DOHH2 (cell line): ENCODE measurements around the gene PPT2.

Source experiments
- H3F3A ChIP-seq: fragments of 200-600 bp; sonication (generic), shearing (Covaris generic); 2 replicates; pipeline ENCODE4 v1.6.0; 2016; ENCODE audit warnings: antibody characterized with exemption, mild to moderate bottlenecking; ENCODE audit not compliant: control insufficient read depth, insufficient read depth
- H3K27ac ChIP-seq: fragments of 200-600 bp; sonication (generic); 2 replicates; pipeline ENCODE4 v1.5.1; 2014; ENCODE audit warnings: low read depth, mild to moderate bottlenecking, low read length, moderate library complexity
- H3K27me3 ChIP-seq: fragments of 200-600 bp; sonication (generic); 2 replicates; pipeline ENCODE4 v1.6.1; 2014; ENCODE audit warnings: mild to moderate bottlenecking, low read length, mixed read lengths; ENCODE audit not compliant: control insufficient read depth
- H3K36me3 ChIP-seq: fragments of 200-600 bp; sonication (generic); 2 replicates; pipeline ENCODE4 v1.6.1; 2014; ENCODE audit warnings: mild to moderate bottlenecking, low read length, moderate library complexity, mixed read lengths; ENCODE audit not compliant: control insufficient read depth
- H3K4me1 ChIP-seq: fragments of 200-600 bp; sonication (generic); 2 replicates; pipeline ENCODE4 v1.6.1; 2014; ENCODE audit warnings: mild to moderate bottlenecking, low read length, mixed read lengths; ENCODE audit not compliant: control insufficient read depth
- H3K4me2 ChIP-seq: fragments of 200-600 bp; sonication (generic); 2 replicates; pipeline ENCODE4 v1.6.0; 2014; ENCODE audit warnings: mild to moderate bottlenecking, low read length, moderate library complexity
- H3K4me3 ChIP-seq: fragments of 200-600 bp; sonication (generic); 2 replicates; pipeline ENCODE4 v1.5.1; 2014; ENCODE audit warnings: mild to moderate bottlenecking, low read length, mixed read lengths
- H3K79me2 ChIP-seq: fragments of 200-600 bp; sonication (generic); 2 replicates; pipeline ENCODE4 v1.6.1; 2014; ENCODE audit warnings: mild to moderate bottlenecking, low read length, mixed read lengths; ENCODE audit not compliant: control insufficient read depth
- H3K9me2 ChIP-seq: fragments of 200-600 bp; sonication (generic); replicated peaks from 2 replicates; pipeline ENCODE4 v1.6.1; 2014; ENCODE audit warnings: mild to moderate bottlenecking, low read length, mixed read lengths; ENCODE audit not compliant: control insufficient read depth
- H3K9me3 ChIP-seq: fragments of 200-600 bp; sonication (generic); 2 replicates; pipeline ENCODE4 v1.6.1; 2014; ENCODE audit warnings: antibody characterized with exemption, low read length, mixed read lengths; ENCODE audit not compliant: control insufficient read depth, insufficient read depth
- H4K20me1 ChIP-seq: fragments of 200-600 bp; sonication (generic); 2 replicates; pipeline ENCODE4 v1.6.0; 2014; ENCODE audit warnings: low read depth, mild to moderate bottlenecking, antibody characterized with exemption, low read length, moderate library complexity; ENCODE audit not compliant: control insufficient read depth, insufficient read depth
- CTCF ChIP-seq: fragments of 200-600 bp; sonication (generic); IDR thresholded peaks from one replicate; pipeline ENCODE4 v1.5.1; 2014; ENCODE audit warnings: antibody characterized with exemption, mild to moderate bottlenecking, low read depth, low read length; ENCODE audit not compliant: poor library complexity, severe bottlenecking
- EZH2phosphoT487 ChIP-seq: fragments of 200-600 bp; sonication (generic); IDR thresholded peaks from 2 replicates; pipeline ENCODE4 v1.6.1; 2017; ENCODE audit warnings: borderline replicate concordance, mild to moderate bottlenecking, antibody characterized with exemption, low read length, moderate library complexity, mixed read lengths

PPT2 gene

GRCh38 chr6:32110632-32111031, 43.3 kb upstream of the PPT2 start:
- TF ChIP-seq EZH2phosphoT487 (no peak), CTCF (no peak)
- H3K27me3 ChIP-seq: peaks cover 33% of the 10 kb centered on the region
- H3K36me3 ChIP-seq: peaks cover 3% of the 10 kb centered on the region; the same call in 1 of the 2 replicates
- no peak overlapping the region for H3K4me2 ChIP-seq
- H4K20me1 ChIP-seq: no peaks in the 10 kb centered on the region
- no peaks in the 10 kb centered on the region for H3K4me1 ChIP-seq
- H3K27ac ChIP-seq: no peak overlapping the region
- no peaks in the 10 kb centered on the region for H3K79me2 ChIP-seq
- no peak overlapping the region for H3K4me3 ChIP-seq
- H3K9me2 ChIP-seq: no peaks in the 10 kb centered on the region
- no peaks in the 10 kb centered on the region for H3F3A ChIP-seq
- H3K9me3 ChIP-seq: no peaks in the 10 kb centered on the region

- Histone ChIP-seq H3K4me2 (no peak overlapping the region), H3K4me3 (no peak overlapping the region), H3K27me3 (peaks cover 29% of the 10 kb centered on the region), H3K9me3 (no peaks in the 10 kb centered on the region), H3K36me3 (peaks cover 11% of the 10 kb centered on the region), H4K20me1 (no peaks in the 10 kb centered on the region), H3F3A (no peaks in the 10 kb centered on the region), H3K79me2 (no peaks in the 10 kb centered on the region), H3K4me1 (no peaks in the 10 kb centered on the region), H3K27ac (no peak overlapping the region), H3K9me2 (no peaks in the 10 kb centered on the region)
- TF ChIP-seq CTCF (no peak), EZH2phosphoT487 (no peak)
Observed at GRCh38 chr6:32111424-32112066, 42.4 kb upstream of the PPT2 start.

GRCh38 chr6:32112431-32112980, 41.4 kb upstream of the PPT2 start:
- peaks cover 21% of the 10 kb centered on the region for H3K36me3 ChIP-seq
- H3F3A ChIP-seq: no peaks in the 10 kb centered on the region
- H3K4me1 ChIP-seq: no peaks in the 10 kb centered on the region
- H3K27me3 ChIP-seq: peaks cover 20% of the 10 kb centered on the region
- no peaks in the 10 kb centered on the region for H3K9me2 ChIP-seq
- no peak overlapping the region for H3K4me3 ChIP-seq
- no peaks in the 10 kb centered on the region for H3K79me2 ChIP-seq
- H3K4me2 ChIP-seq: no peak overlapping the region
- H4K20me1 ChIP-seq: no peaks in the 10 kb centered on the region
- H3K27ac ChIP-seq: no peak overlapping the region
- no peaks in the 10 kb centered on the region for H3K9me3 ChIP-seq
- TF ChIP-seq EZH2phosphoT487 (no peak), CTCF (no peak)
